HepG2 (cell line): ENCODE measurements around the gene PDCD11. TPM values are rescaled to one million over a fixed set of nuclear protein-coding genes. Genes with fewer than 3 reads are reported as not detected.
A peak's percentile ranks its signal among the peaks of the same experiment; 100 is the strongest.

ENCODE experiments used
- EP300 ChIP-seq, 3 experiments: sonication (generic) in 1 of 3; formaldehyde crosslinking in 1 of 3; IDR thresholded peaks; 2 replicates each; pipeline versions ENCODE4 v1.5.1 to v1.6.1; 2011 to 2020; ENCODE audit warnings: low read depth in 2 of 3, low read length in 2 of 3, borderline replicate concordance in 1 of 3, improper control_type of control experiment in 1 of 3, mild to moderate bottlenecking in 1 of 3, missing genetic modification reagents in 1 of 3, moderate library complexity in 1 of 3
- HOMEZ ChIP-seq: IDR thresholded peaks from 2 replicates; pipeline ENCODE4 v1.6.1; 2016; ENCODE audit warnings: low read depth
- IKZF5 ChIP-seq: IDR thresholded peaks from 2 replicates; pipeline ENCODE4 v1.6.1; 2018; ENCODE audit warnings: missing genetic modification reagents, mild to moderate bottlenecking, missing compliant biosample characterization
- MAFG ChIP-seq: sonication (generic); formaldehyde crosslinking; IDR thresholded peaks from 2 replicates; pipeline ENCODE4 v1.5.1; 2020; ENCODE audit warnings: mild to moderate bottlenecking, missing genetic modification reagents
- MTERF4 ChIP-seq: sonication (generic); formaldehyde crosslinking; IDR thresholded peaks from 2 replicates; pipeline ENCODE4 v1.8.0; 2023; ENCODE audit warnings: mild to moderate bottlenecking, missing genetic modification reagents
- NPAS2 ChIP-seq: sonication (generic); formaldehyde crosslinking; IDR thresholded peaks from 2 replicates; pipeline ENCODE4 v1.8.0; 2022; ENCODE audit warnings: mild to moderate bottlenecking, missing genetic modification reagents, borderline replicate concordance
- PCBP1 ChIP-seq: fragments of 200-400 bp; formaldehyde crosslinking; IDR thresholded peaks from 2 replicates; pipeline ENCODE4 v1.6.1; 2017; ENCODE audit warnings: mild to moderate bottlenecking, low read depth, low read length, borderline replicate concordance
- PRDM4 ChIP-seq: sonication (generic); formaldehyde crosslinking; IDR thresholded peaks from 2 replicates; pipeline ENCODE4 v1.9.0; 2021; ENCODE audit warnings: missing genetic modification reagents, borderline replicate concordance
- PRMT3 ChIP-seq: sonication (generic); formaldehyde crosslinking; IDR thresholded peaks from 2 replicates; pipeline ENCODE4 v1.8.1; 2022; ENCODE audit warnings: low read depth, mild to moderate bottlenecking, moderate library complexity, missing genetic modification reagents, borderline replicate concordance
- TFDP1 ChIP-seq: IDR thresholded peaks from 2 replicates; pipeline ENCODE4 v1.6.1; 2016; ENCODE audit warnings: missing compliant biosample characterization, missing genetic modification reagents, borderline replicate concordance
- THAP11 ChIP-seq: IDR thresholded peaks from 2 replicates; pipeline ENCODE4 v1.6.1; 2016; ENCODE audit warnings: missing biosample characterization, missing genetic modification reagents
- YEATS2 ChIP-seq: sonication (generic); formaldehyde crosslinking; IDR thresholded peaks from 2 replicates; pipeline ENCODE4 v1.4.0; 2020; ENCODE audit warnings: missing genetic modification reagents, borderline replicate concordance
- ZBTB7B ChIP-seq: sonication (generic); formaldehyde crosslinking; IDR thresholded peaks from 2 replicates; pipeline ENCODE4 v1.4.0; 2020; ENCODE audit warnings: missing genetic modification reagents
- ZEB1 ChIP-seq: IDR thresholded peaks from 2 replicates; pipeline ENCODE4 v1.6.1; 2012; ENCODE audit warnings: mild to moderate bottlenecking, low read depth, inconsistent platforms; ENCODE audit not compliant: insufficient replicate concordance
- ZNF136 ChIP-seq: sonication (generic); formaldehyde crosslinking; IDR thresholded peaks from 2 replicates; pipeline ENCODE4 v1.8.1; 2022; ENCODE audit warnings: low read depth, mild to moderate bottlenecking, moderate library complexity, missing genetic modification reagents
- ZNF292 ChIP-seq: sonication (generic); formaldehyde crosslinking; IDR thresholded peaks from 2 replicates; pipeline ENCODE4 v1.8.1; 2022; ENCODE audit warnings: mild to moderate bottlenecking, low read depth, missing genetic modification reagents, borderline replicate concordance
- ZNF3 ChIP-seq: IDR thresholded peaks from 2 replicates; pipeline ENCODE4 v1.7.0; 2017; ENCODE audit warnings: inconsistent platforms
- ZNF576 ChIP-seq: sonication (generic); formaldehyde crosslinking; IDR thresholded peaks from 2 replicates; pipeline ENCODE4 v1.4.0; 2020; ENCODE audit warnings: mild to moderate bottlenecking, missing genetic modification reagents
- ZNF577 ChIP-seq: sonication (generic); formaldehyde crosslinking; IDR thresholded peaks from 2 replicates; pipeline ENCODE4 v1.4.0; 2020; ENCODE audit warnings: mild to moderate bottlenecking, low read depth, missing genetic modification reagents, borderline replicate concordance
- ZSCAN21 ChIP-seq: sonication (generic); formaldehyde crosslinking; IDR thresholded peaks from 2 replicates; pipeline ENCODE4 v1.8.0; 2022; ENCODE audit warnings: mild to moderate bottlenecking, missing genetic modification reagents, moderate library complexity, borderline replicate concordance
- polyA plus RNA-seq, 8 experiments: library from polyadenylated mRNA; depleted of rRNA in 3 of 8; stranded (reverse) in 7 of 8; unstranded in 1 of 8; fragments of >200 nt; fragmentation: Illumina TruSeq in 4 of 8; extraction: Trizol in 4 of 8; gene quantifications; 2 replicates each; pipeline versions ENCODE4 v1.2.1 to v1.2.3, GENCODE V29; 2011 to 2016; ENCODE audit warnings: low read depth in 4 of 8, missing spikeins in 1 of 8, mixed read lengths in 1 of 8; ENCODE audit not compliant: insufficient read depth in 1 of 8
- total RNA-seq, 5 experiments: library from RNA; depleted of rRNA; stranded (reverse); fragments of >200 nt; fragmentation: Illumina TruSeq; extraction: Trizol; gene quantifications; 2 replicates each; pipeline ENCODE4 v1.2.3, GENCODE V29; 2016; ENCODE audit warnings: low read depth in 1 of 5

The PDCD11 gene
- total and polyA plus RNA-seq, 2 of the 13 experiments (the other 11 are each of a cell fraction or from before 2014, with no cell fraction given): 12.8 to 52.8 TPM

- TF ChIP-seq PRDM4 (no peak), THAP11 (CRISPR knock-in tag) (peak; percentile 95), PRMT3 (CRISPR knock-in tag) (0 out of 2 replicates have a peak, but pooled peaks have one; percentile 69), TFDP1 (CRISPR knock-in tag) (peak; percentile 79; the same call in 1 of the 2 replicates), NPAS2 (CRISPR knock-in tag) (no peak), ZNF577 (CRISPR knock-in tag) (no peak), EP300 (IDR thresholded peaks at IDR 0.05; ENCODE audit: low read depth in 2 of 2, low read length in 2 of 2) (no peak; a peak in 1 of 4 replicates), EP300 (CRISPR knock-in tag; IDR thresholded peaks at IDR 0.05; ENCODE audit: borderline replicate concordance) (no peak), PCBP1 (no peak), IKZF5 (CRISPR knock-in tag) (peak; percentile 60), ZBTB7B (CRISPR knock-in tag) (peak; percentile 58; the same call in 1 of the 2 replicates), MAFG (CRISPR knock-in tag) (no peak), YEATS2 (CRISPR knock-in tag) (peak; percentile 85; the same call in 1 of the 2 replicates), MTERF4 (CRISPR knock-in tag) (peak; percentile 79), ZSCAN21 (CRISPR knock-in tag) (peak; percentile 92), ZNF136 (CRISPR knock-in tag) (peak; percentile 63; the same call in 1 of the 2 replicates), ZEB1 (no peak), HOMEZ (peak; percentile 74; the same call in 1 of the 2 replicates), ZNF576 (CRISPR knock-in tag) (no peak), ZNF292 (CRISPR knock-in tag) (no peak), ZNF3 (no peak)
Observed at GRCh38 chr10:103367782-103368518, 28.5 kb upstream of the PDCD11 start, which contains the start of gene TAF5 (continued).
